Retinal pigment epithelial cell (primary cell): ENCODE measurements around the gene ODR4.

ENCODE experiments used
- DNase-seq: peaks from one replicate; pipeline ENCODE4 v3.0.0-alpha.2; 2010; ENCODE audit warnings: low read depth
- H3K4me3 ChIP-seq: 2 replicates; pipeline ENCODE4 v1.5.1; 2011; ENCODE audit warnings: mild to moderate bottlenecking, low read length, control low read depth, moderate library complexity
- CTCF ChIP-seq: conservative IDR thresholded peaks from 2 replicates; pipeline ENCODE4 v1.5.1; 2011; ENCODE audit warnings: low read depth, low read length, control low read depth, inconsistent platforms

Gene ODR4

GRCh38 chr1:186424539-186424938 lies 48.9 kb downstream of the ODR4 start:
- no peak for TF ChIP-seq CTCF
- no peak for DNase-seq
- H3K4me3 ChIP-seq: no peak overlapping the region

- H3K4me3 ChIP-seq: no peak overlapping the region
- no peak for DNase-seq
- no peak for TF ChIP-seq CTCF
These were observed 50.5 kb downstream of the ODR4 start for GRCh38 chr1:186426118-186426517.

- no peak for DNase-seq
- no peak overlapping the region for H3K4me3 ChIP-seq
- TF ChIP-seq CTCF: no peak
These were observed 53.4 kb downstream of the ODR4 start for GRCh38 chr1:186429017-186429416.

- no peak for TF ChIP-seq CTCF
- no peak for DNase-seq
- H3K4me3 ChIP-seq: no peak overlapping the region
These were observed 59.7 kb downstream of the ODR4 start for GRCh38 chr1:186435336-186435735.

GRCh38 chr1:186438567-186438966 lies 62.9 kb downstream of the ODR4 start:
- no peak for DNase-seq

GRCh38 chr1:186440584-186440983 lies 64.9 kb downstream of the ODR4 start:
- no peak for TF ChIP-seq CTCF
- no peak overlapping the region for H3K4me3 ChIP-seq
- DNase-seq: peak; percentile 25

More at GRCh38 chr1:186438567-186438966, 62.9 kb downstream of the ODR4 start:
- TF ChIP-seq CTCF: no peak
- no peak overlapping the region for H3K4me3 ChIP-seq

- no peak for DNase-seq
- no peak for TF ChIP-seq CTCF
- H3K4me3 ChIP-seq: no peak overlapping the region
These were observed 67.2 kb downstream of the ODR4 start for GRCh38 chr1:186442651-186443375.
